ENCODE results near the gene DCAF5.
"Not testable (repeated sequence)": the region's sequence is repeated elsewhere in the genome, so short reads cannot be mapped to it uniquely, and the experiment has no call there.

Gene DCAF5

GRCh38 chr14:69036757-69037506 is 116.0 kb downstream of the DCAF5 start:
- no peaks in the 10 kb centered on the region for H3K36me3 ChIP-seq
- no peak overlapping the region for H3K27ac ChIP-seq
- peaks cover 6 to 9% of the 10 kb centered on the region in 2 experiments for H3K4me1 ChIP-seq (ENCODE audit: control insufficient read depth in 1 of 2, insufficient read depth in 1 of 2, low read depth in 1 of 2, low read length in 1 of 2)
- no peak for TF ChIP-seq CTCF (IDR thresholded peaks at IDR 0.05)
- H3K4me3 ChIP-seq (ENCODE audit: low read depth in 1 of 2, low read length in 1 of 2): no peak overlapping the region
- no peaks in the 10 kb centered on the region for H3K9me3 ChIP-seq
- H3K27me3 ChIP-seq: no peaks in the 10 kb centered on the region

GRCh38 chr14:69034612-69035262 is 118.2 kb downstream of the DCAF5 start:
- H3K36me3 ChIP-seq: no peaks in the 10 kb centered on the region
- H3K4me3 ChIP-seq (ENCODE audit: low read depth in 1 of 2, low read length in 1 of 2): no peak overlapping the region
- no peaks in the 10 kb centered on the region for H3K27me3 ChIP-seq
- H3K27ac ChIP-seq: no peak overlapping the region
- no peaks in the 10 kb centered on the region for H3K9me3 ChIP-seq
- TF ChIP-seq CTCF (IDR thresholded peaks at IDR 0.05): no peak
- H3K4me1 ChIP-seq (ENCODE audit: control insufficient read depth in 1 of 2, insufficient read depth in 1 of 2, low read depth in 1 of 2, low read length in 1 of 2): no peaks in the 10 kb centered on the region

GRCh38 chr14:69027242-69027913 is 125.5 kb downstream of the DCAF5 start:
- Histone ChIP-seq H3K27me3 (no peaks in the 10 kb centered on the region), H3K36me3 (no peaks in the 10 kb centered on the region), H3K4me3 (ENCODE audit: low read depth in 1 of 2, low read length in 1 of 2) (no peak overlapping the region), H3K9me3 (no peaks in the 10 kb centered on the region), H3K4me1 (ENCODE audit: control insufficient read depth in 1 of 2, insufficient read depth in 1 of 2, low read depth in 1 of 2, low read length in 1 of 2) (peaks cover 0 to 4% of the 10 kb centered on the region in 2 experiments), H3K27ac (no peak overlapping the region)
- TF ChIP-seq CTCF (IDR thresholded peaks at IDR 0.05): no peak

- Histone ChIP-seq H3K27ac (no peak overlapping the region), H3K4me1 (ENCODE audit: control insufficient read depth in 1 of 2, insufficient read depth in 1 of 2, low read depth in 1 of 2, low read length in 1 of 2) (peaks cover 6% of the 10 kb centered on the region in 2 experiments), H3K4me3 (ENCODE audit: low read depth in 1 of 2, low read length in 1 of 2) (no peak overlapping the region), H3K27me3 (no peaks in the 10 kb centered on the region), H3K9me3 (no peaks in the 10 kb centered on the region), H3K36me3 (no peaks in the 10 kb centered on the region)
- TF ChIP-seq CTCF (IDR thresholded peaks at IDR 0.05): no peak
Observed at GRCh38 chr14:69023035-69023434, 129.9 kb downstream of the DCAF5 start.

GRCh38 chr14:69022093-69022492 is 130.8 kb downstream of the DCAF5 start:
- not testable (repeated sequence) for H3K27me3 ChIP-seq, H3K9me3 ChIP-seq, H3K36me3 ChIP-seq

GRCh38 chr14:69017706-69018105 is 135.2 kb downstream of the DCAF5 start:
- Histone ChIP-seq H3K9me3 (no peaks in the 10 kb centered on the region), H3K4me1 (ENCODE audit: control insufficient read depth in 1 of 2, insufficient read depth in 1 of 2, low read depth in 1 of 2, low read length in 1 of 2) (peaks cover 34 to 37% of the 10 kb centered on the region in 2 experiments), H3K27ac (no peak overlapping the region), H3K4me3 (ENCODE audit: low read depth in 1 of 2, low read length in 1 of 2) (no peak overlapping the region), H3K27me3 (no peaks in the 10 kb centered on the region), H3K36me3 (no peaks in the 10 kb centered on the region)
- TF ChIP-seq CTCF (IDR thresholded peaks at IDR 0.05): no peak

More at GRCh38 chr14:69022093-69022492, 130.8 kb downstream of the DCAF5 start:
- H3K4me3 ChIP-seq (ENCODE audit: low read depth in 1 of 2, low read length in 1 of 2); H3K4me1 ChIP-seq (ENCODE audit: control insufficient read depth in 1 of 2, insufficient read depth in 1 of 2, low read depth in 1 of 2, low read length in 1 of 2); H3K27ac ChIP-seq: not testable (repeated sequence)

Data from neutrophil (primary cell).